Stimulated activated CD8-positive, alpha-beta memory T cell treated with anti-CD3 and anti-CD28 coated beads, Interleukin-12 subunit alpha, Interleukin-12 subunit beta, amount 100 ng/mL, for 4 hours (primary cell): Measurements from ENCODE around the gene NMNAT2.

Source experiments
- DNase-seq: peaks from one replicate; pipeline ENCODE4 v3.0.0-alpha.2; 2020; ENCODE audit warnings: low read depth

Gene NMNAT2

DNA sequence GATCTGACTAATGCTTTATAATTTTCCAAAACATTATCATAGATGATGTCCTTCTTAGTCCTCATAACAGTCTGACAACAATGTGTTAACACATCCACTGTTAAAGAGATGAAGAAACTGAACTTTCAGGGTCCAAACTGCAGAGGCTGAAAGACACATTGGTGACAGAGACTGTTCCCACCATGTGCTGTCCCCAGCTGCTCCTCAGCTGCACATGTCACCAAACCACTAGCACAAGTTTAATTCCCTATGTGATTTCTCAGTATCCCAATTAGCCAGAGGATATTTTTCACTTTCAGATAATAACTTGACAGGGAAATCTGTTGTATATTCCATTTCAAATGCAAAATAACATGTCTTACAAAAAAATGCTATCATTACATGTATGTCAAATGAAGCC is 207.5 kb downstream of the NMNAT2 start:
- no peak for DNase-seq

DNA sequence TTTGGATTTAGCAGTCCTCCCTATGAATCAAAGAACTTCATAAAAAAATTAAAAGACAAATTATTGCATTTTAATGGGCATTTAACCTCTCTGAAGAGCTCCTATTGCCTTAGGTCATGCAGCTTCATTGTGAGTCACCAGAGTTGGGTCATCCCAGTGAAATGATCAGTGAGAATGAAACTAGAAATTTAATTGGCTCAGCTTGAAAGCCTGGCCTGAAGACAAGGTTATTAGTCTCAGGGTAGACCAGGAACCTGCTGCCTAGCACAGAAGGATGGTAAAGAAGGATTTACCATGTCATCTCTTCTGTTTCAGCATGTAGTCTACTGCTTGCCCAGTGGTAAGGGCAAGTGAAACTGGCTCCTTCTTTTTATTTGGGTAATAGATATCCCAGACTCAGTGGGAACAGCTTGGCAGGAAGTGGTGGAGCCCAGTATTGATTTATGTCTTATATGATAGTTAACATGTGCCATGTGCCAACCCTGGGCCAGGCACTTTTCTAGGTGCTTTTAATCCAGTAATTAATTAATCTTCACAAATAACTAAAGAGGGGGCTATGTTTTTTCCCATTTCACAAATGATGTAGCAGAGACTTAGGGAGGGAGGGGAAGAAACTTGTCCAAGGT is 208.5 kb downstream of the NMNAT2 start:
- DNase-seq, result no peak

DNA sequence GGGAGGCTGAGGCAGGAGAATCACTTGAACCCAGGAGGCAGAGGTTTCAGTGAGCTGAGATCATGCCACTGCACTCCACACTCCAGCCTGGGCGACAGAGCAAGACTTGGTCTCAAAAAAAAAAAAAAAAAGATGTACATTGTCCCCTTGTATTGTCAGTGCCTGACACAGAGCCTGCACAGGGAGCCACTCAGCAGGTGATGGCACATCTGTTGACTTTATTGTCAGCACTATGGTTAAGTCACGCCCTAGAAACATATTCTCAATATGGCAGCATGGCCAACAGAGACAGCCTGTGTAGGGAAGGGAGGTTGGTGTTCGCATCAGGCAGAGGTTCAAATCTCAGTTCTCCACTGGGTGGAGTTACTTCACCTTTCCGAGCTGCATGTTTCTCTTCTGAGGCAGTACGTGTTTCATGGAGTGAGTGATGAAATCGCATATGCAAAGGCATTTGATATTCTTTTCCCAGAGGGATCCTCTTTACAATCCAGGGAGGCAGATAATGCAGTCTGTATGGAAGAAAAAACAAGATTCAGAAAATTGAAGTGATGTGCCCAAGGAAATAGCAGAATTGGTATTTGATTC is 211.6 kb downstream of the NMNAT2 start:
- no peak for DNase-seq

DNA sequence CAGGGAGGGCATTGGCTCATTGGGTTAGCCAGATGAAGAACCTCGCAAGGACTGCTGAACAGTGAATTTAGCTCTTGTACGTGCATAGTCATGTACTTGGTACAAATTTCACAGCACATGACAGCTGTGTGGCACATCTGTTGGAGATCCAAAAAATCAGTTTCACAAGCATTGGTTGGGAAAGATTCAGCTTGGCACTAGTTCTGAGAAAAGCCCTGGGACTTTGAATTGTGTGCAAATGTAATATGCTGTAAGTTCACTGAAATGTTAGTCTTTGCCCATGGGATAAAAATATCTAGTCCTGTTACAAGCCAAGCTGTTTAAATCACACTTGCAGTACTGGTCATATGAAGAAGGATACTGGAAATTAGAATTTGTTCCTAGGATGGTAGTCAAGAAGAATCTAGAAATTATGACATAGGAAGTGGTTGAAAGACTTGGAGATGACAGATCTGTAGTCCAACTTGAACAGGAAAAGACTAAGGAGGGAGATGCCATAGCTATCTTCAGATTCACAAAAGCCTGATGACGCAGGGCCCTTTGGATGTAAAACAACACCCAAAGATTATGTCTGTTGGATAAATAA is 212.9 kb downstream of the NMNAT2 start:
- DNase-seq, result no peak

DNA sequence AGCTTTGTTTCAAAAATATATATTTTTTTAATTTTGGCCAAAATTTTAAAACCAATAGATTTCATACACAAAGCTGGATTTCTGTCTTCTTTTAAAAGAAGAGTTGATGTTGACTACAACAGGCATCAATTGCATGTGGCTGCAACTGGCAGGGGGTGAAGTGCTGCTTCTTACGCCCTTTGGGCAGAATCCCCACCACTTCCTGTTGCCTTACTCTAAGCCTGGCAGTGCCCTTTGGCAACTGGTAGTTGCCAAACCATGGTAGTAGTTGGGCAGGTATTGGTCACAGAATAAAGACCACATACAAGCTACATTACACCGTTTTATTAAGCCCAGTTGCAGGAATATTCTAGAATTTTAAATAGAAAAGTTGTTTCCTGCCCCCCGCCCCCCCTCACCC is 215.1 kb downstream of the NMNAT2 start:
- no peak for DNase-seq

DNA sequence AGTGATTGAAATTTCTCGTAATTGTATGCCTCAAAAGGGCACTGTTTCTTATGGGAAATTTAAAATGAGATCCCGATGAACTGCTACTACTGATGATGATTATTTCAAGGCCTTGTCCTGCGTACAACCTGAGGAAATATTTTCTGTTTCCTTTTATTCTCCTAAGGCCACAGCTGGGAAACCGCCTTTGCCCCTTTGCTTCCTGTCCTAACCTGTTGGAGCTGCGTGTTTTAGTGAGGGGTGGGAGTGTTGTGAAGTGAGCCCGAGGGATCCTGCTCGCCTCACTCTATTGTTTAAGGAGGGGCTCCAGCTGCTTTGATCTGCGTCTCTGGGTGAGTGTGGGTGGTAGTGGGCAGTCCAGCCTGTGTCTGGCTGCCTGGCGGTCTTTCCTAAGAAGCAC is 217.7 kb downstream of the NMNAT2 start:
- no peak for DNase-seq

DNA sequence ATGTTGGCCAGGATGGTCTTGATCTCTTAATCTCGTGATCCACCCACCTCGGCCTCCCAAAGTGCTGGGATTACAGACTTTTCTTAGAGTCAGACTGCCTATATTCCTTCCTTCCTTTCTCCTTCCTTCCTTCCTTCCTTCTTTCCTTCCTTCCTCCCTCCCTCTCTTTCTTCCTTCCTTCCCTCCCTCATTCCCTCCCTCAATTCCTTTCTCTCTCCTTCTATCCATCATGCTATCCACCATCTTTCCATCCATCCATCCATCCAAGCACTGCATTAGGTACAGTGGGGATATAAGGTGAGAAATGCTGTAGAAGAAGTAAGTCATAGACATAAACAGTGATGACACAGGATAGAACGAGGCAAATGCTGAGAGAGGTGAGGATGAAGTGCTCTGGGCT is 218.9 kb downstream of the NMNAT2 start:
- DNase-seq, result no peak

DNA sequence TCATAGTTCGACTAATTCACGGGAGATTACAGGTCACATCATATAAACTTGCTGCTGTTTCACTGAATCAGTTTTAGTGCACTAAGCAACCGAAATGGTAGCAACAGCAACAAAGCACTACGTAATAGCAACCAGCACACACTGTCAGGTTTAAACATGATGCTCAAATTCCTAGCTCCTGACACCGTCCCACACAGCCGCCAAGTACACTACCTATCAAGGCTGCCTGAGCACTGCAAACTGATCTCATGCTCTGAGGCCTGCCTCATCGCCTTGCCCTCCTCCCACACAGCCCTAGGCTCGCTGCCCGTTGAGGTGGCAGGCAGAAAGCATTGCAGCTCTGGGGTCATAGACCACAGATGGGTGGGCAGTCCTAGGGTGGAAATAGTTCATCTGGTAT is 219.7 kb downstream of the NMNAT2 start:
- DNase-seq, result no peak
